Erythroblast (primary cell): ENCODE measurements around the gene FAM161A.
"Not testable (repeated sequence)": the region's sequence is repeated elsewhere in the genome, so short reads cannot be mapped to it uniquely, and the experiment has no call there.

Source experiments
- DNase-seq, 2 experiments: peaks; one replicate each; lab custom pipeline; 2025; lab: John Stamatoyannopoulos, UW
- GATA1 ChIP-seq: IDR thresholded peaks from 2 replicates; pipeline ENCODE4 v1.6.1; 2011; ENCODE audit warnings: low read depth, mild to moderate bottlenecking, control low read depth, low read length, moderate library complexity
- POLR2A ChIP-seq: IDR thresholded peaks from 2 replicates; pipeline ENCODE4 v1.6.1; 2011; ENCODE audit warnings: mild to moderate bottlenecking, low read length

FAM161A gene, protein sequence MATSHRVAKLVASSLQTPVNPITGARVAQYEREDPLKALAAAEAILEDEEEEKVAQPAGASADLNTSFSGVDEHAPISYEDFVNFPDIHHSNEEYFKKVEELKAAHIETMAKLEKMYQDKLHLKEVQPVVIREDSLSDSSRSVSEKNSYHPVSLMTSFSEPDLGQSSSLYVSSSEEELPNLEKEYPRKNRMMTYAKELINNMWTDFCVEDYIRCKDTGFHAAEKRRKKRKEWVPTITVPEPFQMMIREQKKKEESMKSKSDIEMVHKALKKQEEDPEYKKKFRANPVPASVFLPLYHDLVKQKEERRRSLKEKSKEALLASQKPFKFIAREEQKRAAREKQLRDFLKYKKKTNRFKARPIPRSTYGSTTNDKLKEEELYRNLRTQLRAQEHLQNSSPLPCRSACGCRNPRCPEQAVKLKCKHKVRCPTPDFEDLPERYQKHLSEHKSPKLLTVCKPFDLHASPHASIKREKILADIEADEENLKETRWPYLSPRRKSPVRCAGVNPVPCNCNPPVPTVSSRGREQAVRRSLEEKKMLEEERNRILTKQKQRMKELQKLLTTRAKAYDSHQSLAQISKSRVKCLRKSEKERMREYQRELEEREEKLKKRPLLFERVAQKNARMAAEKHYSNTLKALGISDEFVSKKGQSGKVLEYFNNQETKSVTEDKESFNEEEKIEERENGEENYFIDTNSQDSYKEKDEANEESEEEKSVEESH

DNA sequence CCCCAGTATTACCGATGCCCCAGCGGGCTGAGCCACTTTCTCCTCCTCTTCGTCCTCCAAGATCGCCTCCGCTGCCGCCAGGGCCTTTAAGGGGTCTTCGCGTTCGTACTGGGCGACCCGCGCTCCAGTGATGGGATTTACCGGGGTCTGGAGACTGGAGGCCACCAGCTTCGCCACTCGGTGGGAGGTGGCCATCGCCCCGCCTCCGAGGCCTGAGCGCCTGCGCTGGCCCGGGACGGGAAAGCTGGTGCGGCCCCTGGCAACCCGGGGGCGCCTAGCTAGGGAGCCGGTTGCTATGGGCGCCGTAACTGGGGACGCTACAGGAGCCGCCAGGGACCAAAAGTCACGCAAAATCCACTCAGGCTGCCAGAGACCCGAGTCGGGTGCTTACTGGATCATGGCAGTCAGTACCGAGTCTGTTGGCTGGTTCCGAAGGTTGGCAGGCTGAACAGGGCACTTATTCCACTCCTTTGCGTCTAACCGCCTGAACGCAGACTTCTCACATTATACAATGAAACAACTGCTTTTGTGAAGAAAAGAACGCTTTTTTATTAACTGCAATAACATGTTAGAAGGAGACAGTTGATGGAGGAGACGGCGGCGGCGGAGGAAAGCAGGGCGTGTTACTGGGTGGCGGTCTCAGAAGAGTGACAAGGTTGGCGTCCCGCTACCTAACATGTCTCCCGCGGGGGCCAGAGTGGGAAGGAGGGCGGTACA lies at the start of gene FAM161A:
Gene FAM161A (minus strand): TSS at position 214 of the 717 bp plus-strand sequence. CDS start 19 bp downstream, at position 195.
- peak; percentile 84 to 87 for DNase-seq
- TF ChIP-seq POLR2A (peak; percentile 81), GATA1 (no peak)

DNA sequence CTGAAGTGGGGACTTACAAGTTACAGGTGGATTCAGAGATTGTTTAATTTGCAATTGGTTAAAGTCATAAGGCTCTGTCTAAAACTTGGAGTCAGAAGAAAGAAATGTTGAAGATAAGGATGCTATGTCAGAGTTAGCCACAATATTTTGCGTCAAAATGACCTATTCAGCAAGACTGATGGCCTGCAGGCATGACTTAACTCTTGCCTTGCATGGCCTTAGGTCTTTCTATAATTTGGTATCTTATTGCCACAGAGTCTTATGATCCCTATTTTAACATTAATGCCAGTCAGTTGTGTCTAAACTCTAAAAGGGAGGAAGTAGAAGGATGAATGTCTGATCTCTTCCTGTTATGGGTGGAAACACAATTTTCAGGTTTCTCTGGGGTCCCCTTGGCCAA lies 46.4 kb upstream of the FAM161A start:
- no peak for DNase-seq
- no peak for TF ChIP-seq POLR2A
- TF ChIP-seq GATA1: no peak

DNA sequence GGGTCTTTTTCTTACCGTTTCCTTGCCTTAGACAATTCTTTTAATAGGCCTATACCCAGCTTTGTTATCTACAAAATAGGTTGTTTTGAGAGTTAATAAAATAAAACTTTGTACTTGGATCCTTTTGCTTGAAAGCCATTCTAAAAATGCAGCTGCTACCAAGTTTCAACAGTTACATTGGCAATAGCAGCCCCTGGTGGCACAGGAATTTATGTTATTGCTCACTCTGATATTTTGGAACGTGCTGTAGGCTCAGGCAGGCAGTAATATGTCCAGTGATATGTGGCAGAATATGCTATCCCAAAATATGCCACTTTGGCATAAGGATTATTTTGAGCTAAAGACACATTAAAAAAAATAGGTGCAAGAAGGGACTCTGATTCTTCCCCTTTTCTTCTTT lies 45.0 kb upstream of the FAM161A start:
- TF ChIP-seq GATA1: no peak
- TF ChIP-seq POLR2A: no peak
- peak; percentile 24 to 41 for DNase-seq

DNA sequence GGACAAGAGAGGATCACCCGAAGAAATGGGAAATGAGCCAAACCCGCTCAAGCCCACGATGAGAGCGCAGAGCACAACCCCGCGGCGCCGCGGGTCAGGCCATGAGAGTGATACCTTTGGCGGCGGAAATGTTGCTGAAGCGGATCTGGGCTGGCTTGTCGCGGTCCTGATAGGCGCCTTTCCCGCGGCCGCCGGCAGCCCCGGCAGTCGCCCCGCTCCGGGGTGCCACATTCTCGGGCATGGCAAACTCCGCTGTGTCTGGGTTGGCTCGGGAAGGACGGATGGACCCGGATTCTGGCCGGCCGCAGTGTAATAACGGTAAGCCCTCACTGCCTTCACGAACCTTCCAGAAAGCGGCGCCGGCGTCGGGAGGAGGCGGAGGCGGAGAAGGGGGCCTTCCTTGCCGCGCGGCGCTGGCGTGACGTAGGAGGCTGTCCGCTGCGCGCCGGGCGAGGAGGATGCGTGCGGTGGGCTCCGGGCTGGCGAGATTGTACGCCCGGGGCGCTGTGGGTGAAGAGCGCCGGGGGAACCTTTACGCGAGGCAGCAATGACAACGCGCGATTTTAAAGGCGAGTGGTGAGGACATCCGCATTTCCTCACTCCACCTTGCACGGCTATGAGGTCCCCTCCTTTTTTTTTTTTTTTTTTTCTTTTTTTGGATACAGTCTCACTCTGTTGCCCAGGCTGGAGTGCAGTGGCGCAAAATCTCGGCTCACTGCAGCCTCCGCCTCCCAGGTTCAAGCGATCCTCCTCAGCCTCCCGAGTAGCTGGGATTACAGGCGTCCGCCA lies 34.6 kb upstream of the FAM161A start, which contains the start of gene CCT4:
Gene CCT4 (minus strand): TSS at position 390 of the 789 bp plus-strand sequence. CDS start 149 bp downstream, at position 241.
- peak; percentile 92 to 95 for DNase-seq

DNA sequence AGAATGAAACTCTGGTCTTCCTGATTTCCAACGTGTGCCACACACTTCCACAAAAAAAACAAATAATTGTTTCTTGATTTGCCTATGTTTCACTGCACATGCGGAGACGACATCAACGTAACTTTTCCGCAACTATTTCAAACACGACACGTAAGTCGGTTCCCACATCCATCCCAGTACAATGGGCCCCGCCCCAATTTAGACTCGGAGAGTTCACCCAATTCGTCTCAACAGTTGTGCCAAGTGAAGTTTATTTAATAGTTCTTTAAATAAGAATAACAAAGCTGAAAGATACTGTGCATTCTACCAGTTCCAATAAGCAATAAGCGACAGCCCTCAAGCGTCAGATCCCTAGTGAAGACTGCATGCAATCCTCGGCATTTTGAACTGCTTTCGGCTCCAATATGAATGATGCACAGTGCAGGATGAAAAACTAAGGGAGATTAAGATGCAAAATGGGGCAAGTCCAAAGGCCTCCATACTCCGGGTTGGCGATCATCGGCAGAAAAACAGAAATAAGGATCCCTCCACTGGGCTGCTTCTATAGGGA lies 33.9 kb upstream of the FAM161A start:
- DNase-seq: peak; percentile 65 to 77
- TF ChIP-seq GATA1 (no peak), POLR2A (no peak)

More for the DNA sequence above, 34.6 kb upstream of the FAM161A start, which contains the start of gene CCT4:
- peak; percentile 94 for TF ChIP-seq POLR2A
- no peak for TF ChIP-seq GATA1

DNA sequence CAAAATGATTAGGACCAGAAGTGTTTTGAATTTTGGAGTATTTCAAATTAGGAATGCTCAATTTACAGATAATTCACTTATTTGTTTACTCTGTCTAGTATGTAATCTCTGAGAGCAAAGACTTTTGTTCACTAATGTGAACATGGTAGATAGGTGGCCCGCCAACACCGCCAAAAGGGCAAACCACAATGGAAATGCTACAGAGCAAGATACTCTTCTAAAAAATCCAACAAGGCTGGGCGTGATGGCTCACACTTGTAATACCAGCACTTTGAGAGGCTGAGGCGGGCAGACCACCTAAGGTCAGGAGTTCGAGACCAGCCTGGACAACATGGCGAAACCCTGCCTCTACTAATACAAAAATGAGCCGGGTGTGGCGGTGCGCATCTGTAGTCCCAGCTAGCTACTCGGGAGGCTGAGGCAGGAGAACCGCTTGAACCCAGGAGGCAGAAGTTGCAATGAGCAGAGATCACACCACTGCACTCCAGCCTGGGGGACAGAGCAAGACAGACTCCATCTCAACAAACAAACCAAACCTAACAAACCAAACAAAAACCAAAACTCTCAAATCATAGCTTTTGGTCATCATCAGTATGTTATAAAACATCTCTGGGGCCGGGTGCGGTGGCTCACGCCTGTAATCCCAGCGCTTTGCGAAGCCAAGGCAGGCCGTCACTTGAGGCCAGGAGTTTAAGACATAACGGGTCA lies 32.2 kb upstream of the FAM161A start:
- TF ChIP-seq POLR2A: no peak
- no peak for TF ChIP-seq GATA1
- DNase-seq: peak in 1 of 2 experiments; percentile 13

DNA sequence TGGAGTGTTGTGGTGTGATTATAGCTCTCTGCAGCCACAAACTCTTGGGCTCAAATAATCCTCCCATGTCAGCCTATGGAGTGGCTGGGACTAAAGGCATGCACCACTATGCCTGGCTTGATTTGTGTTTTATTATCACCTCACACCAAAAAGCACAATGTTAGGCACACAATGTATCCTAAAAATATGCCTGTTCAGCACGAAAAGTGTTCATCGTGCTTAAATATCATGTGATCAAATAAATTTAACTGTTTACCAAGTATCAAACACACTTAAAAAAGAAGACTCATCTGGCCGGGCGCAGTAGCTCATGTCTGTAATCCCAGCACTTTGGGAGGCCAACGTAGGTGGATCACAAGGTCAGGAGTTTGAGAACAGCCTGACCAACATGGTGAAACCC lies 29.0 kb upstream of the FAM161A start:
- TF ChIP-seq POLR2A (no peak), GATA1 (no peak)
- no peak for DNase-seq

DNA sequence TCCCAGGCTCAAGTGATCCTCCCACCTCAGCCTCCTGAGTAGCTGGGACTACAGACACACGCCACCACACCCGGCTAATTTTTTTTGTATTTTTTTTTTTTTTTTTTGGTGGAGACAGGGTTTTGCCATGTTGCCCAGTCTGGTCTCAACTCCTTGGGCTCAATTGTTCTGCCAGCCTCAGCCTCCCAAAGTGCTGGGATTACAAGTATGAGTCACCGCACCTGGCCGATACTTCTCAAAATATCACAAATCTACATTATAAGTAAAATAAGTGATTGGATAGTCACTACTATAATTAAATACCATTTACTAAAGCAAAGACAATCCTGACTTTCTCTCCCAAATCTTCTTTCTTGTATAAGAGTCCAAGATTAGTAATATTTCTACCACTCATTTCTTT lies 25.5 kb upstream of the FAM161A start:
- not testable (repeated sequence) for DNase-seq

DNA sequence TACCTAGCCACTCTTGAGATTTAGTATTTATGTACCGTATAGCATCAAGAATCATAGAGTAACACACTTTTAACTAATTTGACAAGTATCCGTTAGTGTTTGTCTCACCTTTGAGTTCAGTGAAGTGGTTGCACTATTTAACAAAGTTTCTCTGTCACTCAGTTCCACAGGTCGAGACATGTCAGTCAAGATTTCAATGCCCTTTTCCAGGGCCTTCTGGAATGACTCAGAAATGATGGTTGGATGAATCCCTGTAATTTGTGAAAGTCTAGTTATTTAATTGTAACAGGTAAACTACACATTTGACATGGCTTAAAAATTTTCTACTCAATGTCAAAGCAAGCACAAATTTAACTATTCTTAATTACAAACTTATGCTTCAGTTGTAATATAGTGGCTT lies 24.9 kb upstream of the FAM161A start:
- DNase-seq: no peak
- TF ChIP-seq POLR2A (no peak), GATA1 (no peak)

DNA sequence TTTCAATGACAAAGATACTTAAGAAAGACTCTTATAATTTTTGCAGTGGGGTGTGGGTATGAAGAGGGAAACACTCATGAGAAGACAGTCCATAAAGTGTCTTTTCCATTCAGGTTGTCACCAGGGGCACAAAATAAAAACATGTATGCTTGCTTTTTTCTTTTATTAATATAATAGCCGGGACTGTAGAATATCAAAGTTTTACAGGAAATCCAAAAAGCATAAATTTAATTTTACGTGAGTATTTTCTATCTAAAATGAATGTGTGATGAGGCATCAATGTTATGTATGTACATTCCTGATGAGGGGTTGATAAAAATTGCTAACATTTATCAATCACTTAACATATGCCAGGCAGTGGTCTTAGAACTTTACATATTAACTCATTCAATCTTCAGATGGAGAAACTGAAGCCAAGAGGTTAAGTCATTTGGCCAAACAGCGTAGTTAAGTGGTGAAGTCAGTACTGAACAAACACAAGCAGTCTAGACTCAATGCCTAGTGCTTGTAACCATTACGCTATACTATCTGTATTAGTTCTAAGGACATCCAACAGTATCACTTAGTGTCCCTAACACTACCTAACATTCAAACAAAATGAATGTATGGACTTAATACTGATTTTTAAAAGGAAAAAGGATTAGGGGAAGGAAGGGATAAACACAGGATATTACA lies 23.8 kb upstream of the FAM161A start:
- no peak for DNase-seq
- TF ChIP-seq POLR2A (no peak), GATA1 (no peak)

DNA sequence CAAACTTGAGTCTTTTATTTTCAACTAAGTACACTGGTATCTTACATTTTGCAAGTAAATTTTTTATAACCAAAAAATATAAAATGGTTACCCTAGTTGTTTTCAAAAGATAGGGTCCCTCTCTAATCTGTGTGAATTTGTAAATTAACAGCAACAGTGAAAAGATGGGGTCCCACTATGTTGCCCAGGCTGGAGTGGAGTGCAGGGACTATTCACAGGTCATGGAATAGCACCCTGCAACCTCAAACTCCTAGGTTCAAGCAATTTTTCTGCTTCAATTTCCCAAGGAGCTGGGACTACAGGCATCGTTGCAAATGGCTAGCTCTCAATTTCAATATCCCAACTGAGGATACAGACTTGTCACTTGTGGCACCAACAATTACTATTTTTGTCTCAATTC lies 22.5 kb upstream of the FAM161A start:
- DNase-seq: no peak
- TF ChIP-seq POLR2A: no peak
- no peak for TF ChIP-seq GATA1

DNA sequence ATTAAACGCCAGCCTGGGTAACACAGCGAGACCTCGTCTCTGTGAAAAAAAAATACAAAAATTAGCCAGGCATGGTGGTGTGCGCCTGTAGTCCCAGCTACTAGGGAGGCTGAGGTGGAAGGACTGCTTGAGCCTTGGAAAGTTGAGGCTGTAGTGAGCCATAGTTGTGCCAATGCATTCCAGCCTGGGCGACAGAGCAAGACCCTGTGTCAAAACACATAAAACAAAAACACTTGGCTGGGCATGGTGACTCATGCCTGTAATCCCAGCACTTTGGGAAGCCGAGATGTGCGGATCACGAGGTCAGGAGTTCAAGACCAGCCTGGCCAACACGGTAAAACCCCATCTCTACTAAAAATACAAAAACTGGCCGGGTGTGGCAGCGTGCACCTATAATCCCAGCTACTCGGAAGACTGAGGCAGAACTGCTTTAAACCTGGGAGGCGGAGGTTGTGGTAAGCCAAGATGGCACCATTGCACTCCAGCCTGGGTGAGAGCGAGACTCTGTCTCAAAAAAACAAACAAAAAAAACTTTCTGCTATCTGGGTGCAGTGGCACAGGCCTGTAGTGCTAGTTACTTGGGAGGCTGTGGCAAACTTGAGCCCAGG lies 12.7 kb upstream of the FAM161A start:
- not testable (repeated sequence) for DNase-seq
